Measurements from ENCODE around the gene TGFBR3L.

DNA sequence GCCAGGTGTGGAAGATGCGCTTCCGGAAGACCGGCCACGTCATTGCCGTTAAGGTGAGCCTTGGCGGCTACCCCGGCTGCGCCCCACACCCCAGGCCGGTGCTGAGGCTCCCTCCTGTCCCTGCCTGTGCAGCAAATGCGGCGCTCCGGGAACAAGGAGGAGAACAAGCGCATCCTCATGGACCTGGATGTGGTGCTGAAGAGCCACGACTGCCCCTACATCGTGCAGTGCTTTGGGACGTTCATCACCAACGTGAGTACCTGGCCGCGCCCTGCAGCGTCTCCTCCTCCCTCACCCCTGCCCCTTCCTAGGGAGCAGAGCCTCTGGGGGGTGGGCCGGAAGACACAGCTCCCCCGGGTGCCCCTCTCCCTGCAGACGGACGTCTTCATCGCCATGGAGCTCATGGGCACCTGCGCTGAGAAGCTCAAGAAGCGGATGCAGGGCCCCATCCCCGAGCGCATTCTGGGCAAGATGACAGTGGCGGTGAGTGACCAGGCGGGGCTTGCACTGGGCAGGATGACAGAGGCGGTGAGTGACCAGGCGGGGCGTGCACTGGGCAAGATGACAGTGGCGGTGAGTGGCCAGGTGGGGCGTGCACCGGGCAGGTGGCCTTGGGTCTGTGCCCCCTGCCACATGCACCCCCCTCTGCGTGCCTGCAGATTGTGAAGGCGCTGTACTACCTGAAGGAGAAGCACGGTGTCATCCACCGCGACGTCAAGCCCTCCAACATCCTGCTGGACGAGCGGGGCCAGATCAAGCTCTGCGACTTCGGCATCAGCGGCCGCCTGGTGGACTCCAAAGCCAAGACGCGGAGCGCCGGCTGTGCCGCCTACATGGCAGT is 4.1 kb upstream of the TGFBR3L start:
- no peak for TF ChIP-seq PAX5 (IDR thresholded peaks at IDR 0.05; ENCODE audit: borderline replicate concordance, low read depth, low read length)
- no peak for TF ChIP-seq HDAC6 (IDR thresholded peaks at IDR 0.05; ENCODE audit: unreplicated experiment)
- no peak for TF ChIP-seq RFX5 (IDR thresholded peaks at IDR 0.05; ENCODE audit: low read depth, low read length)
- no peak for TF ChIP-seq TAF1 (IDR thresholded peaks at IDR 0.05; ENCODE audit: borderline replicate concordance, low read depth, low read length)
- TF ChIP-seq, protein P1, sequence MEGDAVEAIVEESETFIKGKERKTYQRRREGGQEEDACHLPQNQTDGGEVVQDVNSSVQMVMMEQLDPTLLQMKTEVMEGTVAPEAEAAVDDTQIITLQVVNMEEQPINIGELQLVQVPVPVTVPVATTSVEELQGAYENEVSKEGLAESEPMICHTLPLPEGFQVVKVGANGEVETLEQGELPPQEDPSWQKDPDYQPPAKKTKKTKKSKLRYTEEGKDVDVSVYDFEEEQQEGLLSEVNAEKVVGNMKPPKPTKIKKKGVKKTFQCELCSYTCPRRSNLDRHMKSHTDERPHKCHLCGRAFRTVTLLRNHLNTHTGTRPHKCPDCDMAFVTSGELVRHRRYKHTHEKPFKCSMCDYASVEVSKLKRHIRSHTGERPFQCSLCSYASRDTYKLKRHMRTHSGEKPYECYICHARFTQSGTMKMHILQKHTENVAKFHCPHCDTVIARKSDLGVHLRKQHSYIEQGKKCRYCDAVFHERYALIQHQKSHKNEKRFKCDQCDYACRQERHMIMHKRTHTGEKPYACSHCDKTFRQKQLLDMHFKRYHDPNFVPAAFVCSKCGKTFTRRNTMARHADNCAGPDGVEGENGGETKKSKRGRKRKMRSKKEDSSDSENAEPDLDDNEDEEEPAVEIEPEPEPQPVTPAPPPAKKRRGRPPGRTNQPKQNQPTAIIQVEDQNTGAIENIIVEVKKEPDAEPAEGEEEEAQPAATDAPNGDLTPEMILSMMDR (IDR thresholded peaks at IDR 0.05 in 2 of 3, conservative IDR thresholded peaks at IDR 0.05 in 1 of 3; ENCODE audit: control insufficient read depth in 2 of 3, extremely low read depth in 1 of 3, insufficient read depth in 1 of 3, low read depth in 3 of 3, low read length in 3 of 3): no peak
- TF ChIP-seq POU2F2 (IDR thresholded peaks at IDR 0.05; ENCODE audit: borderline replicate concordance, low read depth, low read length): no peak
- no peak for TF ChIP-seq EZH2 (IDR thresholded peaks at IDR 0.05; ENCODE audit: borderline replicate concordance, control insufficient read depth, low read depth, low read length)
- no peak for TF ChIP-seq BHLHE40 (IDR thresholded peaks at IDR 0.05; ENCODE audit: borderline replicate concordance in 1 of 2, low read depth in 2 of 2, low read length in 1 of 2)
- no peak for TF ChIP-seq HDGF (IDR thresholded peaks at IDR 0.05)
- TF ChIP-seq, protein P2, sequence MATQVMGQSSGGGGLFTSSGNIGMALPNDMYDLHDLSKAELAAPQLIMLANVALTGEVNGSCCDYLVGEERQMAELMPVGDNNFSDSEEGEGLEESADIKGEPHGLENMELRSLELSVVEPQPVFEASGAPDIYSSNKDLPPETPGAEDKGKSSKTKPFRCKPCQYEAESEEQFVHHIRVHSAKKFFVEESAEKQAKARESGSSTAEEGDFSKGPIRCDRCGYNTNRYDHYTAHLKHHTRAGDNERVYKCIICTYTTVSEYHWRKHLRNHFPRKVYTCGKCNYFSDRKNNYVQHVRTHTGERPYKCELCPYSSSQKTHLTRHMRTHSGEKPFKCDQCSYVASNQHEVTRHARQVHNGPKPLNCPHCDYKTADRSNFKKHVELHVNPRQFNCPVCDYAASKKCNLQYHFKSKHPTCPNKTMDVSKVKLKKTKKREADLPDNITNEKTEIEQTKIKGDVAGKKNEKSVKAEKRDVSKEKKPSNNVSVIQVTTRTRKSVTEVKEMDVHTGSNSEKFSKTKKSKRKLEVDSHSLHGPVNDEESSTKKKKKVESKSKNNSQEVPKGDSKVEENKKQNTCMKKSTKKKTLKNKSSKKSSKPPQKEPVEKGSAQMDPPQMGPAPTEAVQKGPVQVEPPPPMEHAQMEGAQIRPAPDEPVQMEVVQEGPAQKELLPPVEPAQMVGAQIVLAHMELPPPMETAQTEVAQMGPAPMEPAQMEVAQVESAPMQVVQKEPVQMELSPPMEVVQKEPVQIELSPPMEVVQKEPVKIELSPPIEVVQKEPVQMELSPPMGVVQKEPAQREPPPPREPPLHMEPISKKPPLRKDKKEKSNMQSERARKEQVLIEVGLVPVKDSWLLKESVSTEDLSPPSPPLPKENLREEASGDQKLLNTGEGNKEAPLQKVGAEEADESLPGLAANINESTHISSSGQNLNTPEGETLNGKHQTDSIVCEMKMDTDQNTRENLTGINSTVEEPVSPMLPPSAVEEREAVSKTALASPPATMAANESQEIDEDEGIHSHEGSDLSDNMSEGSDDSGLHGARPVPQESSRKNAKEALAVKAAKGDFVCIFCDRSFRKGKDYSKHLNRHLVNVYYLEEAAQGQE (IDR thresholded peaks at IDR 0.05; ENCODE audit: low read depth, low read length): no peak
- no peak for TF ChIP-seq SIN3A (IDR thresholded peaks at IDR 0.05; ENCODE audit: low read depth, low read length)
- no peak for TF ChIP-seq MTA3 (IDR thresholded peaks at IDR 0.05; ENCODE audit: borderline replicate concordance, low read length)
- no peak for TF ChIP-seq SMAD1 (IDR thresholded peaks at IDR 0.05; ENCODE audit: low read depth, partially characterized antibody)

All from GM12878 (cell line).